Smooth muscle cell (in vitro differentiated cells): ENCODE results near the gene SHROOM4. TPM values are rescaled to one million over a fixed set of nuclear protein-coding genes. Genes with fewer than 3 reads are reported as not detected.

Experiments
- DNase-seq: peaks from one replicate; lab custom pipeline; 2025; ENCODE audit not compliant: unreplicated experiment; lab: John Stamatoyannopoulos, UW
- H2AFZ ChIP-seq: fragments of 200-600 bp; sonication (generic); 2 replicates; pipeline ENCODE4 v1.6.0; 2016; ENCODE audit warnings: antibody characterized with exemption, low read depth, mild to moderate bottlenecking
- H3F3A ChIP-seq: fragments of 200-600 bp; sonication (generic); 2 replicates; pipeline ENCODE4 v1.6.0; 2017; ENCODE audit warnings: antibody characterized with exemption, low read depth
- H3K27ac ChIP-seq: fragments of 200-600 bp; sonication (generic); 2 replicates; pipeline ENCODE4 v1.5.1; 2016; ENCODE audit warnings: low read depth, mild to moderate bottlenecking
- H3K27me3 ChIP-seq: fragments of 200-600 bp; sonication (generic); 2 replicates; pipeline ENCODE4 v1.6.1; 2016; ENCODE audit warnings: low read depth, mild to moderate bottlenecking
- H3K36me3 ChIP-seq: fragments of 200-600 bp; sonication (generic); 2 replicates; pipeline ENCODE4 v1.5.1; 2016; ENCODE audit warnings: low read depth
- H3K4me1 ChIP-seq: fragments of 200-600 bp; sonication (generic); 2 replicates; pipeline ENCODE4 v1.5.1; 2016; ENCODE audit warnings: low read depth
- H3K4me2 ChIP-seq: fragments of 200-600 bp; sonication (generic); 2 replicates; pipeline ENCODE4 v1.6.0; 2016; ENCODE audit warnings: mild to moderate bottlenecking
- H3K4me3 ChIP-seq: fragments of 200-600 bp; sonication (generic); 2 replicates; pipeline ENCODE4 v1.5.1; 2016; ENCODE audit warnings: mild to moderate bottlenecking
- H3K79me2 ChIP-seq: fragments of 200-600 bp; sonication (generic); 2 replicates; pipeline ENCODE4 v1.6.0; 2016; ENCODE audit warnings: low read depth, mild to moderate bottlenecking
- H3K9ac ChIP-seq: fragments of 200-600 bp; sonication (generic); 2 replicates; pipeline ENCODE4 v1.6.0; 2016; ENCODE audit warnings: low read depth
- H3K9me3 ChIP-seq: fragments of 200-600 bp; sonication (generic); replicated peaks from 2 replicates; pipeline ENCODE4 v1.5.1; 2016; ENCODE audit warnings: low read depth
- H4K20me1 ChIP-seq: fragments of 200-600 bp; sonication (generic); 2 replicates; pipeline ENCODE4 v1.6.0; 2016; ENCODE audit warnings: low read depth
- WGBS: methylation state at CpG from one replicate; pipeline ENCODE4 v1.1.7; 2016; ENCODE audit warnings: low lambda C conversion rate; 5-methylcytosine and 5-hydroxymethylcytosine counted together
- polyA plus RNA-seq: library from polyadenylated mRNA; unstranded; fragments of >200 nt; fragmentation: Nextera tagmentation; extraction: Ambion mirVana; gene quantifications from 2 replicates; pipeline ENCODE4 v1.2.1, GENCODE V29; 2016
- total RNA-seq: library from RNA; depleted of rRNA; stranded (reverse); fragments of >200 nt; gene quantifications from 2 replicates; pipeline ENCODE4 v1.2.3, GENCODE V29; 2014
- TF ChIP-seq, protein P1 (sequence below): fragments of 200-600 bp; sonication (generic); IDR thresholded peaks from 2 replicates; pipeline ENCODE4 v1.5.1; 2017; ENCODE audit warnings: borderline replicate concordance, mild to moderate bottlenecking, antibody characterized with exemption; ENCODE audit not compliant: insufficient read depth, poor library complexity, severe bottlenecking

SHROOM4 gene
- total and polyA plus RNA-seq, 2 experiments from 2014 or later, result 1.1 to 7.9 TPM

DNA sequence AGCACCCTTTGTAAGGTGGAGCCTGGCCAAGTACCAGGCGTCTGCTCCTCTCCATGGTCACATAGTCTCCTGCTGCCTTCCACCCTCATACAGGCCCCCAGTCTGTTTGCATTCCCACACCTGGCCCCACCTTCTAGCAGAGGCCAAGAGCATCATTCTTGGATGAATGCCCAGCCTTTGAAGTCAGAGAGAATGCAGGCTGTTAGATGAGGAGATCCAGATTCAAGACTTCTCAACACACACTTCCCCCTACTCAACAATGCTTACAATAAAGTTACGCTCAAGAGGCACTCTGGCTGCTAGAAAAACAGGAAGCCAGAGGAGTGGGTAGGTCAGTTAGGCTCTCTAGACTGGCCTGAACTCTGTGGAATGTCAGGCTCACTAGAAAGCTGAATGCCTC lies 43.3 kb downstream of the SHROOM4 start:
- Histone ChIP-seq H3K4me1 (no peaks in the 10 kb centered on the region), H3K4me3 (no peak overlapping the region), H3K79me2 (peaks cover 20% of the 10 kb centered on the region), H3K9ac (no peak overlapping the region), H3F3A (no peaks in the 10 kb centered on the region), H4K20me1 (no peaks in the 10 kb centered on the region), H3K27ac (no peak overlapping the region), H2AFZ (no peak overlapping the region), H3K4me2 (no peak overlapping the region), H3K9me3 (no peaks in the 10 kb centered on the region), H3K27me3 (no peaks in the 10 kb centered on the region), H3K36me3 (no peaks in the 10 kb centered on the region)
- no peak for DNase-seq
- TF ChIP-seq, protein P1, sequence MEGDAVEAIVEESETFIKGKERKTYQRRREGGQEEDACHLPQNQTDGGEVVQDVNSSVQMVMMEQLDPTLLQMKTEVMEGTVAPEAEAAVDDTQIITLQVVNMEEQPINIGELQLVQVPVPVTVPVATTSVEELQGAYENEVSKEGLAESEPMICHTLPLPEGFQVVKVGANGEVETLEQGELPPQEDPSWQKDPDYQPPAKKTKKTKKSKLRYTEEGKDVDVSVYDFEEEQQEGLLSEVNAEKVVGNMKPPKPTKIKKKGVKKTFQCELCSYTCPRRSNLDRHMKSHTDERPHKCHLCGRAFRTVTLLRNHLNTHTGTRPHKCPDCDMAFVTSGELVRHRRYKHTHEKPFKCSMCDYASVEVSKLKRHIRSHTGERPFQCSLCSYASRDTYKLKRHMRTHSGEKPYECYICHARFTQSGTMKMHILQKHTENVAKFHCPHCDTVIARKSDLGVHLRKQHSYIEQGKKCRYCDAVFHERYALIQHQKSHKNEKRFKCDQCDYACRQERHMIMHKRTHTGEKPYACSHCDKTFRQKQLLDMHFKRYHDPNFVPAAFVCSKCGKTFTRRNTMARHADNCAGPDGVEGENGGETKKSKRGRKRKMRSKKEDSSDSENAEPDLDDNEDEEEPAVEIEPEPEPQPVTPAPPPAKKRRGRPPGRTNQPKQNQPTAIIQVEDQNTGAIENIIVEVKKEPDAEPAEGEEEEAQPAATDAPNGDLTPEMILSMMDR, result no peak
- 52% methylated on average over 2 of the region's 2 CpGs for WGBS

DNA sequence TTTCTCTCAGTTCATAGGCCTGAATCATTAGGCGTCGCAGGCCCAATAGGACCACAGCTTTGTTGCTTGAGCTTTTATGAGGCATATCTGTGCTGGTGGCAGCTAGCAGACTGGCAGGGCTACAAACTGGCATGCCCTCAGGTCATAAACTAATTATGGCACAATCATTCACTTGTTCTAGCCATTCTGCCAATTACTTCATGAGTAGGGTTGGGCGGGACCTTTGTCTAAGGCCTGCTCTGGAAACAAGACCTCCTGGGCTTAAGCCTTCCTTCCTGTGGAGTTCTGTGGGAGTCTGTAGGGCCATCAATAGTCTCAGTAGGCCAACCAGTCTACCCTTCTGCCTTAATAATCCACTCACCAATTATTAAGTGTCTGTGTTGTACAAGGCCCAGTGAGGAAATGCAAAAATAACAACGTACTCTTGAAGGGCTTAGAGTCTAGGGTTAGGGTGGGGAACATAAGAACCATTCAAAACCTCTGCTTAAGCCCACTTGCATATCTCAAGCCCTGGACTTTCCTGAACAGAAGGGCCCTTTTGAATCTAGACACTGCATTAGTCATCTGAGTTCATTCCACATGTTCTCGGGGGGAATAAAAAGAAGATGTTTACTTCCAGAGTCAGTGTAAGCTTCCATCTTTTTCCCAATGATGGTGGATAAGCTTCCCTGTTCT lies 44.5 kb downstream of the SHROOM4 start:
- Histone ChIP-seq H3K36me3 (no peaks in the 10 kb centered on the region), H3K27ac (peak overlapping the region; percentile 16), H3K4me3 (no peak overlapping the region), H3K4me2 (no peak overlapping the region), H3K9ac (no peak overlapping the region), H3K27me3 (no peaks in the 10 kb centered on the region), H3K4me1 (no peaks in the 10 kb centered on the region), H2AFZ (no peak overlapping the region), H3F3A (no peaks in the 10 kb centered on the region), H4K20me1 (no peaks in the 10 kb centered on the region), H3K9me3 (no peaks in the 10 kb centered on the region), H3K79me2 (peaks cover 16% of the 10 kb centered on the region)
- 77% methylated on average over 5 of the region's 5 CpGs for WGBS
- TF ChIP-seq, protein P1, result no peak
- no peak for DNase-seq

DNA sequence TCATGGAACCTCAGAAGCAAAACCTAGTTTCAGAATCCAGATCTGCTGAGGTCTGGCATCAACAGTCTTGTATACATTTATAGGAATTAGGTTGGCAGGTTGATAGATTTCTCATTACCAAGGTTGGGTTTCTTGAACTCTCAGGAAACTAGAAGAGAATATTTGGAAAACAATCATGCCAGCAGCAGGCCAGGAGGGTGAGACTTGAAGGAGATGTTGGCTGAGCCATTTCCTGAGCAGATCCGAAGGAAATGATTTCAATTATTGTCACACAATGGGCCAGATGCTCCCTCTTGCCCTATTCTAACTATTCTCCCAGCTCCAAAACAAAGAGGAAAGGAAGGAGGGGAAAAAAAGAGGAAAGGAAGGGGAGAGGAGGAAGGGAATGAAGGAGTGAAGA lies 45.2 kb downstream of the SHROOM4 start:
- Histone ChIP-seq H3K27me3 (no peaks in the 10 kb centered on the region), H3K4me2 (no peak overlapping the region), H3F3A (no peaks in the 10 kb centered on the region), H3K9me3 (no peaks in the 10 kb centered on the region), H3K4me3 (no peak overlapping the region), H3K36me3 (no peaks in the 10 kb centered on the region), H3K9ac (no peak overlapping the region), H4K20me1 (no peaks in the 10 kb centered on the region), H3K4me1 (no peaks in the 10 kb centered on the region), H3K27ac (no peak overlapping the region), H2AFZ (no peak overlapping the region), H3K79me2 (peaks cover 13% of the 10 kb centered on the region)
- no peak for DNase-seq
- 77% methylated on average over 1 of the region's 1 CpG for WGBS
- TF ChIP-seq, protein P1, result no peak

DNA sequence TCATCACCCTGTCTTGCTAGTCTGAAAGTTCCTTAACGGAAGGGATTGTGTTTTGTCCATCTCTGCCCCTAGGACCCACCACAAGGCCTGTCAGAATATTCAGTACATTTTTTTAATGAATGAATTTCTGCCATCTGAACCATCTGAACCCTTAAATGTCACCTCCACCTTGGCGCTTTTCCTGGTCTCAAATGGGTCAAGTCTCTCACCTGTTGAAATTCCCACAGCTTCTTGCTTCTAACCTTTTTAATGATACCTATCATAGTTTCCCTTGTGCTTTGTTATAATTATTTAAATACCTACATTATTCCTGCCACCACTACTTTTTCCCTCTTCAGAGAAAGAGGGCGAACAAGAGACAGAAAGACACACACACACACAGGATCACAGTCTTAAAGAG lies 48.0 kb downstream of the SHROOM4 start:
- Histone ChIP-seq H3K4me3 (no peak overlapping the region), H3K79me2 (peaks cover 13% of the 10 kb centered on the region), H3F3A (no peaks in the 10 kb centered on the region), H3K4me2 (no peak overlapping the region), H4K20me1 (no peaks in the 10 kb centered on the region), H3K36me3 (no peaks in the 10 kb centered on the region), H3K27ac (no peak overlapping the region), H3K9me3 (no peaks in the 10 kb centered on the region), H2AFZ (no peak overlapping the region), H3K9ac (no peak overlapping the region), H3K4me1 (no peaks in the 10 kb centered on the region), H3K27me3 (no peaks in the 10 kb centered on the region)
- TF ChIP-seq, protein P1, result no peak
- no peak for DNase-seq
- 72% methylated on average over 3 of the region's 3 CpGs for WGBS
